Testis (tissue), 2 donors: ENCODE data around the gene CHST8.

Source experiments
- POLR2A ChIP-seq: fragments of 450-650 bp; IDR thresholded peaks from one replicate; pipeline ENCODE4 v1.6.1; 2017; ENCODE audit warnings: antibody characterized with exemption, mild to moderate bottlenecking, moderate library complexity
- TF ChIP-seq, protein P1 (sequence below), 3 experiments: fragments of 450-650 bp in 2 of 3; fragments of 200-600 bp in 1 of 3; sonication (generic) in 1 of 3; IDR thresholded peaks; one replicate each; pipeline ENCODE4 v1.5.1; 2016 to 2019; ENCODE audit warnings: antibody characterized with exemption in 3 of 3, mild to moderate bottlenecking in 2 of 3, moderate library complexity in 1 of 3

DNA sequence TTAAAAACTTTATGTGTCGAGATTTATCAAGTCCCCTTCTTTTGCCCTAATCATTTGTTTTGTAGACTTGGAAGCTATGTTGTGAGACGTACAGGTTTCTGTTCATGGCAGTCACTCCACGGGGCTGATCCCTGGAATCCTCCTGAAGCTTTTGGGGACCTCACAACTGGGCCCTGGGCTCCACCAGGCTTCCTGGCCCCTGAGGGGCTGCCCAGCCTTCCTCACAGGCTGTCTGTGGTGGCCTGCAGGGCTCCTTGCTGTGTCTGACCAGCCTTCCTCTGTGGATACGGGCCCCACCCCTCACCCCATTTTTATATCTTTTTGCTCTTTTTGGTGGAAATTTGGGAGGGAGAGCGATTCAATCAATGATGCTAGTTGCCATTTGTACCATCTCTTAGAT, 38.1 kb downstream of the CHST8 start:
- no peak for TF ChIP-seq POLR2A
- TF ChIP-seq, protein P1, sequence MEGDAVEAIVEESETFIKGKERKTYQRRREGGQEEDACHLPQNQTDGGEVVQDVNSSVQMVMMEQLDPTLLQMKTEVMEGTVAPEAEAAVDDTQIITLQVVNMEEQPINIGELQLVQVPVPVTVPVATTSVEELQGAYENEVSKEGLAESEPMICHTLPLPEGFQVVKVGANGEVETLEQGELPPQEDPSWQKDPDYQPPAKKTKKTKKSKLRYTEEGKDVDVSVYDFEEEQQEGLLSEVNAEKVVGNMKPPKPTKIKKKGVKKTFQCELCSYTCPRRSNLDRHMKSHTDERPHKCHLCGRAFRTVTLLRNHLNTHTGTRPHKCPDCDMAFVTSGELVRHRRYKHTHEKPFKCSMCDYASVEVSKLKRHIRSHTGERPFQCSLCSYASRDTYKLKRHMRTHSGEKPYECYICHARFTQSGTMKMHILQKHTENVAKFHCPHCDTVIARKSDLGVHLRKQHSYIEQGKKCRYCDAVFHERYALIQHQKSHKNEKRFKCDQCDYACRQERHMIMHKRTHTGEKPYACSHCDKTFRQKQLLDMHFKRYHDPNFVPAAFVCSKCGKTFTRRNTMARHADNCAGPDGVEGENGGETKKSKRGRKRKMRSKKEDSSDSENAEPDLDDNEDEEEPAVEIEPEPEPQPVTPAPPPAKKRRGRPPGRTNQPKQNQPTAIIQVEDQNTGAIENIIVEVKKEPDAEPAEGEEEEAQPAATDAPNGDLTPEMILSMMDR (IDR thresholded peaks at IDR 0.05) = no peak
